Effector CD8-positive, alpha-beta T cell (primary cell): ENCODE data around the gene PAX2.

Experiments
- DNase-seq: peaks from one replicate; lab custom pipeline; 2025; lab: John Stamatoyannopoulos, UW

Gene PAX2

DNA sequence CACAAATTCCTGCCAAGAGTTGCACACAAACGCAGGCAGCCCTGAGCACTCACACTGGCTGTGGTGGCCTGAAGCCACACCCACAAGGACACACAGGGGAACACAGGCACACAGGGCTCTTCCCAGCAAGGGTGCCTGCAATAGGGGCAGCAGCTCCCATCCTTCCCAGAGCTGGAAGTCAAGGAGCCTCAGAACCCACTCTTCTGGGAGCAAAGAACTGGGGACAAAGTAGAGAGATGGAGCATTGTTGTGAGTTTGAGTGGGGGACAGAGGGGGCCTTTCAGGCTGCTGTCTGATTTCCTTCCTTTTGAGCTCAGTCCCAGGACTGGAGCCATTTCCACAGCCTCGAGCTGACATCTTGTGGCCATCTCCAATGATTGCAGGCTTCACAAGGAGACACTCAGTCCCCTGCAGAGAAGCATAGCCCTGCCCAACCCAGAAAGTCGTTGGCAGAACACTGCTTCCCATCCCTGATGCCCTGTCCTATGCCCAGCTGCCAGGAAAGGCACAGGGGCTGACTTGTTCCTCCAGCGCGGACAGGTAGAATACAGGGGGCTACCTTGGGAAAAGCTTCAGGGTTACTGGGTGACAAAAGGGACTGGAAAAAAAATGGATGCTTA is 133.0 kb downstream of the PAX2 start:
- DNase-seq, result no peak
